HFFc6 (cell line): Measurements from ENCODE around the gene ATIC. TPM values are rescaled to one million over a fixed set of nuclear protein-coding genes. Genes with fewer than 3 reads are reported as not detected.
A peak's percentile ranks its signal among the peaks of the same experiment; 100 is the strongest.

Experiments
- DNase-seq: peaks from one replicate; pipeline ENCODE4 v3.0.0-alpha.2; 2018
- H3K27ac Mint-ChIP-seq: 2 replicates; pipeline ENCODE4 v1.8.0; 2020; ENCODE audit warnings: mild to moderate bottlenecking, mixed read lengths
- H3K27me3 Mint-ChIP-seq: 2 replicates; pipeline ENCODE4 v1.8.0; 2021; ENCODE audit warnings: mild to moderate bottlenecking, moderate library complexity, mixed read lengths; ENCODE audit not compliant: insufficient read depth
- H3K36me3 Mint-ChIP-seq: 2 replicates; pipeline ENCODE4 v1.8.0; 2021; ENCODE audit warnings: low read depth, mixed read lengths
- H3K4me1 Mint-ChIP-seq: 2 replicates; pipeline ENCODE4 v1.8.0; 2020; ENCODE audit warnings: low read depth, mixed read lengths
- H3K4me3 Mint-ChIP-seq: 2 replicates; pipeline ENCODE4 v1.8.0; 2020; ENCODE audit warnings: mild to moderate bottlenecking, moderate library complexity, mixed read lengths
- H3K9me3 Mint-ChIP-seq: 2 replicates; pipeline ENCODE4 v1.8.0; 2020; ENCODE audit warnings: mild to moderate bottlenecking, mixed read lengths
- CTCF ChIP-seq: fragments of 200-600 bp; sonication (generic); IDR thresholded peaks from 2 replicates; pipeline ENCODE4 v1.5.0; 2021; ENCODE audit warnings: antibody characterized with exemption, mild to moderate bottlenecking
- total RNA-seq, 6 experiments: library from RNA; stranded (reverse); fragmentation: NEBNext Ultra II Directional; extraction: Animal tissue kit (Norgen Biotek cat#: 25700); gene quantifications; 2 replicates in 1 of 6; 3 replicates in 5 of 6; pipeline ENCODE4 v1.2.3, GENCODE V29; 2021

The ATIC gene
- total RNA-seq, 6 experiments from 2014 or later, result 137 to 156 (median 150) TPM

GRCh38 chr2:215370112-215370965 is 58.5 kb downstream of the ATIC start:
- TF ChIP-seq CTCF, result no peak
- H3K27ac Mint-ChIP-seq, result peak overlapping the region; percentile 78
- H3K4me1 Mint-ChIP-seq, result peaks cover 56% of the 10 kb centered on the region
- H3K9me3 Mint-ChIP-seq, result no peaks in the 10 kb centered on the region; the same call in 1 of the 2 replicates
- H3K27me3 Mint-ChIP-seq, result peaks cover 41% of the 10 kb centered on the region
- peaks cover 78% of the 10 kb centered on the region for H3K36me3 Mint-ChIP-seq
- no peak for DNase-seq
- peak overlapping the region; percentile 45; the same call in 1 of the 2 replicates for H3K4me3 Mint-ChIP-seq

GRCh38 chr2:215371915-215372897 is 60.3 kb downstream of the ATIC start:
- Mint-ChIP-seq H3K27me3 (peaks cover 42% of the 10 kb centered on the region), H3K4me3 (peak overlapping the region; percentile 11; the same call in 1 of the 2 replicates), H3K27ac (peak overlapping the region; percentile 66), H3K4me1 (peaks cover 42% of the 10 kb centered on the region), H3K36me3 (peaks cover 81% of the 10 kb centered on the region), H3K9me3 (no peaks in the 10 kb centered on the region; the same call in 1 of the 2 replicates)
- no peak for TF ChIP-seq CTCF
- DNase-seq, result no peak

- Mint-ChIP-seq H3K27me3 (peaks cover 47% of the 10 kb centered on the region), H3K9me3 (no peaks in the 10 kb centered on the region; the same call in 1 of the 2 replicates), H3K27ac (peak overlapping the region; percentile 17; the same call in 1 of the 2 replicates), H3K4me1 (peaks cover 33% of the 10 kb centered on the region), H3K36me3 (peaks cover 79% of the 10 kb centered on the region), H3K4me3 (peak overlapping the region; percentile 12; the same call in 1 of the 2 replicates)
- no peak for TF ChIP-seq CTCF
- no peak for DNase-seq
Observed at GRCh38 chr2:215372968-215373649, 61.2 kb downstream of the ATIC start.

GRCh38 chr2:215374002-215374401 is 62.1 kb downstream of the ATIC start:
- peaks cover 82% of the 10 kb centered on the region for H3K36me3 Mint-ChIP-seq

More at GRCh38 chr2:215374002-215374401, 62.1 kb downstream of the ATIC start:
- peak overlapping the region; percentile 67 for H3K27ac Mint-ChIP-seq
- H3K4me3 Mint-ChIP-seq, result peak overlapping the region; percentile 6; the same call in 1 of the 2 replicates
- H3K4me1 Mint-ChIP-seq, result peaks cover 26% of the 10 kb centered on the region
- TF ChIP-seq CTCF, result no peak
- DNase-seq, result no peak
- peaks cover 44% of the 10 kb centered on the region for H3K27me3 Mint-ChIP-seq
- H3K9me3 Mint-ChIP-seq, result peaks cover 1% of the 10 kb centered on the region; the same call in 1 of the 2 replicates
